Skeletal muscle satellite cell (primary cell): ENCODE data around the gene MAML2.

Experiments
- H3K27me3 ChIP-seq: 2 replicates; pipeline ENCODE4 v1.7.0; 2013; ENCODE audit warnings: low read length; ENCODE audit not compliant: control insufficient read depth, insufficient read depth
- H3K36me3 ChIP-seq: 2 replicates; pipeline ENCODE4 v1.7.0; 2013; ENCODE audit warnings: mild to moderate bottlenecking, control low read depth, low read length; ENCODE audit not compliant: insufficient read depth
- H3K4me1 ChIP-seq: 2 replicates; pipeline ENCODE4 v1.7.0; 2013; ENCODE audit warnings: low read length; ENCODE audit not compliant: control insufficient read depth, insufficient read depth
- H3K4me2 ChIP-seq: 2 replicates; pipeline ENCODE4 v1.7.0; 2013; ENCODE audit warnings: mild to moderate bottlenecking, low read length
- H3K4me3 ChIP-seq: 2 replicates; pipeline ENCODE4 v1.7.0; 2013; ENCODE audit warnings: low read length
- H3K9ac ChIP-seq: 2 replicates; pipeline ENCODE4 v1.7.0; 2013; ENCODE audit warnings: mild to moderate bottlenecking, low read depth, low read length, moderate library complexity
- H3K9me3 ChIP-seq: replicated peaks from 2 replicates; pipeline ENCODE4 v1.7.0; 2013; ENCODE audit warnings: mild to moderate bottlenecking, control low read depth, low read length

The MAML2 gene

GRCh38 chr11:96095884-96096303 is 247.1 kb downstream of the MAML2 start:
- Histone ChIP-seq H3K9me3 (no peaks in the 10 kb centered on the region), H3K4me1 (peaks cover 28% of the 10 kb centered on the region), H3K4me2 (no peak overlapping the region), H3K9ac (no peak overlapping the region), H3K36me3 (peaks cover 21% of the 10 kb centered on the region), H3K4me3 (no peak overlapping the region), H3K27me3 (no peaks in the 10 kb centered on the region)

- H3K9ac ChIP-seq: no peak overlapping the region
These were observed 248.8 kb downstream of the MAML2 start for GRCh38 chr11:96094156-96094555.

GRCh38 chr11:96092511-96092910 is 250.5 kb downstream of the MAML2 start:
- peaks cover 21% of the 10 kb centered on the region for H3K4me1 ChIP-seq
- H3K4me2 ChIP-seq: no peak overlapping the region
- H3K9me3 ChIP-seq: no peaks in the 10 kb centered on the region
- no peaks in the 10 kb centered on the region for H3K27me3 ChIP-seq
- no peak overlapping the region for H3K4me3 ChIP-seq
- peaks cover 24% of the 10 kb centered on the region for H3K36me3 ChIP-seq
- H3K9ac ChIP-seq: no peak overlapping the region

More at GRCh38 chr11:96094156-96094555, 248.8 kb downstream of the MAML2 start:
- Histone ChIP-seq H3K4me3 (no peak overlapping the region), H3K36me3 (peaks cover 23% of the 10 kb centered on the region), H3K4me2 (no peak overlapping the region), H3K27me3 (no peaks in the 10 kb centered on the region), H3K4me1 (peaks cover 36% of the 10 kb centered on the region), H3K9me3 (no peaks in the 10 kb centered on the region)

DNA sequence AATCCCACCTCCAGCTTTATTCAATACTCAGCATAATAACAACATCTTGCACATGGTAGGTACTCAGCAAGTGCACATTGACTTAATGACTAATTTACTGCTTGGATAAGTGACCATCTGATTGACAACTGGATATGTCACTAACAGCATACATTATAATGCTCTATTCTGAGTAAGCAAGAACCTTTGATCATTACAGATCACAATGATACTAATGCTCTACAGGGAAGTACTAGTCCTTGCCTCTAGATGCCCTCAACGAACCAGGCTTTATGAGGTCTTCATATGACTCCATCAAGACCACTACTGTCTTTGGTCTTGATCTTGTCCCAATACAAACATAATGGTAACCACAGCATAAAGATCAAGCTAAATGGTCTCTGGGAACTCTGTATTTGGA is 251.5 kb downstream of the MAML2 start:
- Histone ChIP-seq H3K27me3 (no peaks in the 10 kb centered on the region), H3K36me3 (peaks cover 24% of the 10 kb centered on the region), H3K9ac (no peak overlapping the region), H3K4me2 (no peak overlapping the region), H3K9me3 (no peaks in the 10 kb centered on the region), H3K4me1 (peaks cover 21% of the 10 kb centered on the region), H3K4me3 (no peak overlapping the region)

DNA sequence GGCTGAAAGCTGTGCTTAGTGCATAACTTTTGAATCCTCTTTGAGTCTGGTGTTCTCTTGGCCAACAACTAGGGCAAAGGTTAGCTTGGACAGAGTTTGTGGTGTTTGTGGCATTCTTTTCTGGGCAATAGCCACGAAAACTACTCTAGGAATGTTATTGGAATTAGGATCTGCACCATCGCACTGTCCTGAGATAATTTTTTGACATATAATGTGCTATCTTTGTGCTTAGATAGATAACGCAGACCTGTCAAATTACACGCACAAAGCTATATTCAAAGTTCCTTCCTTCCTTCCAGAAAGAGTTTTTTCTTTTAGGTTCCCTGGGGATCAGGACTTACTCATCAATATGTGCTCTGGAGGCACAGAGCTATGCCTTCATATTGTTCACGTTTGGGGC is 252.3 kb downstream of the MAML2 start:
- Histone ChIP-seq H3K36me3 (peaks cover 24% of the 10 kb centered on the region), H3K4me3 (no peak overlapping the region), H3K4me1 (peaks cover 21% of the 10 kb centered on the region), H3K9me3 (no peaks in the 10 kb centered on the region), H3K9ac (no peak overlapping the region), H3K27me3 (no peaks in the 10 kb centered on the region), H3K4me2 (peak overlapping the region; percentile 62)

GRCh38 chr11:96088914-96089313 is 254.1 kb downstream of the MAML2 start:
- Histone ChIP-seq H3K4me3 (no peak overlapping the region), H3K36me3 (peaks cover 31% of the 10 kb centered on the region), H3K27me3 (no peaks in the 10 kb centered on the region), H3K4me2 (no peak overlapping the region), H3K4me1 (peaks cover 21% of the 10 kb centered on the region), H3K9ac (no peak overlapping the region), H3K9me3 (no peaks in the 10 kb centered on the region)

- H3K4me3 ChIP-seq: no peak overlapping the region
- peaks cover 14% of the 10 kb centered on the region for H3K4me1 ChIP-seq
- no peak overlapping the region for H3K9ac ChIP-seq
- no peaks in the 10 kb centered on the region for H3K27me3 ChIP-seq
- no peaks in the 10 kb centered on the region for H3K9me3 ChIP-seq
- H3K4me2 ChIP-seq: no peak overlapping the region
- H3K36me3 ChIP-seq: peaks cover 14% of the 10 kb centered on the region
These were observed 256.9 kb downstream of the MAML2 start for GRCh38 chr11:96086111-96086510.

- Histone ChIP-seq H3K9me3 (no peaks in the 10 kb centered on the region), H3K4me1 (peaks cover 7% of the 10 kb centered on the region), H3K9ac (no peak overlapping the region), H3K4me2 (no peak overlapping the region), H3K4me3 (no peak overlapping the region), H3K36me3 (peaks cover 14% of the 10 kb centered on the region), H3K27me3 (no peaks in the 10 kb centered on the region)
These were observed 257.6 kb downstream of the MAML2 start for GRCh38 chr11:96085319-96085930.

GRCh38 chr11:96084610-96085318 is 258.2 kb downstream of the MAML2 start:
- no peak overlapping the region for H3K4me3 ChIP-seq
- H3K27me3 ChIP-seq: no peaks in the 10 kb centered on the region
- no peak overlapping the region for H3K4me2 ChIP-seq
- no peaks in the 10 kb centered on the region for H3K9me3 ChIP-seq
- H3K9ac ChIP-seq: no peak overlapping the region
- H3K4me1 ChIP-seq: peaks cover under 1% of the 10 kb centered on the region
- H3K36me3 ChIP-seq: peaks cover 14% of the 10 kb centered on the region

DNA sequence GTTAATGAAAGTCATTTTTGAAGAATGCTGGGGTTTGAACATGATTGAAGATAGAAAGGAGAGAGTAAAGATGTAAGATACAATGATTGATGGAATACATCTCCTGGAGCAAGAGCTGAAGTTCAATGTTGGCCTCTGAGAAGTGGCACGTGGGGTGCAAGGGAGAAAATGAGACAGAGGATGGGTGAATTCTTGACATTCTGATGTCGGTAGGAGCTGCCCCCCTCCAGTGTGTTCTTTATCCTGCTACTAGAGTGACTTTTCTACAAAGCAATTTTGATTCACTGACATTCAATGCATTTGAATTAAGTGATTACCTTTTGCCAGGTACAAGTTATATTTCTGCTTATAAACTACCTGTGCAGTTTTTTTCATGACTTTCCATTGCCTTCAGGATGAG is 260.1 kb downstream of the MAML2 start:
- Histone ChIP-seq H3K9ac (no peak overlapping the region), H3K4me1 (no peaks in the 10 kb centered on the region), H3K27me3 (no peaks in the 10 kb centered on the region), H3K4me3 (no peak overlapping the region), H3K9me3 (no peaks in the 10 kb centered on the region), H3K4me2 (no peak overlapping the region), H3K36me3 (peaks cover 10% of the 10 kb centered on the region)

DNA sequence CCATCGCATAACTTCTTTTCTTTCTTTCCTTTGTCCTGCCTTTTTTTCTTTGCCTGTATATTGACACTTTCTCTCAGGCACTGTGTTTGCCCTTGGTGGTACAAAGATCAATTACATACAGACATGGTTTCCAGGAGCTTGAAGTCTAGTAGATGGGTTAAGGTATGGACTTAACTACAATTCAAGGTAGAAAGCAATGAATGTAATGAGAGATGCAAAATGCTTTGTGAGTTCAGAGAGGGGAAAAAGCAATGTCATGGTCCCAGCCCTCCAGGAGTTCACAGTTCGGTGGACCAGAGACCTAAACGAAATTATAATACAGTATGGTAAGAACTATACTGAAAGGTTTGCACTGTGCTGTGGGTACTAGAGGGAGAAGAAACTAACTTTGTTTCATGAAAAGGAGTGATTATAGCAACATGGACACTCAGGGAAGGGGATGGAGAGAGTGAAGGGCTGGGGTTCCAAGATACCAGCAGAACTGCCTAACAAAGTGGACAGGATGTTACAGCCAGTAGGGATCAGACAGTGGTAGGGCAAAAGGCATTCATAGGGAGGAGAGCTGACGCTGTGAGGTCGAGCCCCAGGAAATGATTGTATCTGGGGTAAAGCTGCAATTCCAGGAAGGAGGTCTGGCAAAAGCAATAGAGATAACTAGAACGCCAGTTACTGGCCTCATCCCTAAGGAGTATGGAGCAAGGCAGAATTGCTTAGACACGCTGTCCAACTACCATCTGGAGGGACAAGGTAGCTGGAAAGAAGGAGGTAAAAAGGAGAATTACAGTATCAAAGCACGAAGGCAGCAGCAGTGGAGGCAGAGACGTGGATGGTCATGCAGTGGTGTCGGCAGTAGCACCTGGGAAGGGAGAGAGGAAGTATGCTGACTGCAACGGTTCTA is 260.7 kb downstream of the MAML2 start:
- Histone ChIP-seq H3K4me2 (no peak overlapping the region), H3K9ac (no peak overlapping the region), H3K4me3 (no peak overlapping the region), H3K4me1 (no peaks in the 10 kb centered on the region), H3K36me3 (peaks cover 10% of the 10 kb centered on the region), H3K27me3 (no peaks in the 10 kb centered on the region), H3K9me3 (no peaks in the 10 kb centered on the region)
